H1 (cell line): ENCODE measurements around the gene VIPR2. TPM values are rescaled to one million over a fixed set of nuclear protein-coding genes. Genes with fewer than 3 reads are reported as not detected.
A peak's percentile ranks its signal among the peaks of the same experiment; 100 is the strongest.

Experiments used
- CTCF ChIA-PET: fragments of 300-600 bp; sonication (Branson Sonifier 250); formaldehyde crosslinking; loops from one replicate; lab custom pipeline; 2021; ENCODE audit not compliant: partially characterized antibody; lab: Charles Lee
- POLR2A ChIA-PET: fragments of 300-600 bp; sonication (Branson Sonifier 250); formaldehyde crosslinking; loops from one replicate; lab custom pipeline; 2021; ENCODE audit warnings: inconsistent platforms; ENCODE audit not compliant: partially characterized antibody; lab: Charles Lee
- DNase-seq, 2 experiments: peaks; one replicate each; pipeline versions ENCODE4 v3.0.0 to v3.0.0-alpha.2; 2010 to 2022; ENCODE audit warnings: low spot score in 2 of 2, low read depth in 1 of 2, mixed read lengths in 1 of 2
- FAIRE-seq: peaks from 2 replicates; lab custom pipeline; 2011; peaks lifted over from hg19 to GRCh38; lab: Jason Lieb, UNC
- H2AFZ ChIP-seq: 2 replicates; pipeline ENCODE4 v1.8.1; 2012; ENCODE audit warnings: low read length, inconsistent platforms
- H2AK5ac ChIP-seq: 2 replicates; pipeline ENCODE4 v1.6.1; 2013; ENCODE audit warnings: low read depth, low read length
- H2BK120ac ChIP-seq: replicated peaks from 2 replicates; pipeline ENCODE3; 2013; ENCODE audit warnings: low read depth, low read length, inconsistent platforms
- H2BK12ac ChIP-seq: 2 replicates; pipeline ENCODE4 v1.6.1; 2013; ENCODE audit warnings: low read depth, low read length
- H2BK15ac ChIP-seq: 2 replicates; pipeline ENCODE4 v1.6.1; 2013; ENCODE audit warnings: low read length
- H2BK20ac ChIP-seq: 2 replicates; pipeline ENCODE4 v1.6.1; 2013; ENCODE audit warnings: low read length
- H2BK5ac ChIP-seq: 2 replicates; pipeline ENCODE4 v1.6.1; 2013; ENCODE audit warnings: low read depth, low read length
- H3K14ac ChIP-seq: 2 replicates; pipeline ENCODE4 v1.6.1; 2013; ENCODE audit warnings: inconsistent platforms; ENCODE audit not compliant: insufficient read length
- H3K18ac ChIP-seq: 2 replicates; pipeline ENCODE4 v1.6.1; 2013; ENCODE audit warnings: low read length; ENCODE audit errors: extremely low read depth
- H3K23ac ChIP-seq: 2 replicates; pipeline ENCODE4 v1.6.1; 2013; ENCODE audit warnings: inconsistent platforms; ENCODE audit not compliant: insufficient read length
- H3K23me2 ChIP-seq: 2 replicates; pipeline ENCODE4 v1.6.1; 2013; ENCODE audit warnings: low read depth, low read length
- H3K27ac ChIP-seq: 2 replicates; pipeline ENCODE4 v1.6.1; 2011; ENCODE audit warnings: low read depth, low read length, inconsistent platforms
- H3K27me3 ChIP-seq, 4 experiments: replicated peaks in 1 of 4; 1 replicate in 1 of 4; 2 replicates in 3 of 4; pipeline versions ENCODE4 v1.6.1 to v1.8.1; 2011 to 2013; ENCODE audit warnings: low read length in 3 of 4, mild to moderate bottlenecking in 3 of 4, inconsistent platforms in 2 of 4, mixed read lengths in 2 of 4, moderate library complexity in 1 of 4; ENCODE audit not compliant: control insufficient read depth in 3 of 4, insufficient read depth in 3 of 4; ENCODE audit errors: extremely low read depth in 1 of 4
- H3K36me3 ChIP-seq, 4 experiments: 2 replicates each; pipeline versions ENCODE4 v1.6.1 to v1.8.1; 2011 to 2013; ENCODE audit warnings: mild to moderate bottlenecking in 4 of 4, low read length in 3 of 4, moderate library complexity in 2 of 4, control low read depth in 1 of 4, inconsistent platforms in 1 of 4; ENCODE audit not compliant: insufficient read depth in 4 of 4, control insufficient read depth in 2 of 4
- H3K4ac ChIP-seq: replicated peaks from 2 replicates; pipeline ENCODE3; 2013; ENCODE audit warnings: low read length, low read depth, mixed read lengths, inconsistent platforms; ENCODE audit not compliant: insufficient read length
- H3K4me1 ChIP-seq, 4 experiments: replicated peaks in 1 of 4; 1 replicate in 1 of 4; 2 replicates in 3 of 4; pipeline versions ENCODE4 v1.6.1 to v1.8.1; 2011 to 2013; ENCODE audit warnings: low read length in 3 of 4, inconsistent platforms in 2 of 4, mixed read lengths in 1 of 4; ENCODE audit not compliant: insufficient read depth in 4 of 4, control insufficient read depth in 3 of 4
- H3K4me2 ChIP-seq, 2 experiments: 2 replicates each; pipeline versions ENCODE4 v1.6.1 to v1.8.1; 2011 to 2013; ENCODE audit warnings: low read depth in 2 of 2, low read length in 2 of 2, control low read depth in 1 of 2, inconsistent platforms in 1 of 2, mild to moderate bottlenecking in 1 of 2; ENCODE audit not compliant: insufficient read depth in 1 of 2
- H3K4me3 ChIP-seq, 4 experiments: fragments of 200-600, 300-600 bp in 1 of 4; sonication (generic), shearing (Covaris generic), sonication (Bioruptor Twin) in 1 of 4; 2 replicates each; pipeline versions ENCODE4 v1.5.1 to v1.8.1; 2011 to 2016; ENCODE audit warnings: low read length in 4 of 4, low read depth in 3 of 4, control low read depth in 2 of 4, inconsistent platforms in 2 of 4, mild to moderate bottlenecking in 2 of 4, mixed read lengths in 1 of 4, moderate library complexity in 1 of 4; ENCODE audit not compliant: insufficient read depth in 2 of 4; ENCODE audit errors: extremely low read depth in 1 of 4
- H3K56ac ChIP-seq: replicated peaks from 2 replicates; pipeline ENCODE3; 2013; ENCODE audit warnings: low read depth, mild to moderate bottlenecking, mixed read lengths, low read length, inconsistent platforms; ENCODE audit not compliant: insufficient read length
- H3K79me1 ChIP-seq: 2 replicates; pipeline ENCODE4 v1.6.1; 2013; ENCODE audit warnings: low read depth, low read length, control low read depth
- H3K79me2 ChIP-seq, 2 experiments: 2 replicates each; pipeline versions ENCODE4 v1.6.1 to v1.8.1; 2012 to 2013; ENCODE audit warnings: low read length in 2 of 2, mild to moderate bottlenecking in 2 of 2, inconsistent platforms in 1 of 2; ENCODE audit not compliant: insufficient read depth in 2 of 2, control insufficient read depth in 1 of 2
- H3K9ac ChIP-seq, 4 experiments: replicated peaks in 1 of 4; 1 replicate in 1 of 4; 2 replicates in 3 of 4; pipeline versions ENCODE4 v1.6.1 to v1.8.1; 2011 to 2013; ENCODE audit warnings: low read depth in 3 of 4, low read length in 3 of 4, control low read depth in 2 of 4, mild to moderate bottlenecking in 2 of 4, moderate library complexity in 2 of 4, inconsistent platforms in 1 of 4; ENCODE audit errors: extremely low read depth in 1 of 4
- H3K9me3 ChIP-seq, 2 experiments: 2 replicates each; pipeline versions ENCODE4 v1.6.1 to v1.8.1; 2012 to 2013; ENCODE audit warnings: mild to moderate bottlenecking in 2 of 2, moderate library complexity in 2 of 2, control low read depth in 1 of 2, inconsistent platforms in 1 of 2, low read depth in 1 of 2, low read length in 1 of 2, mixed read lengths in 1 of 2; ENCODE audit not compliant: insufficient read depth in 2 of 2
- H4K20me1 ChIP-seq, 2 experiments: replicated peaks in 1 of 2; 2 replicates each; pipeline versions ENCODE3 to v1.8.1; 2011 to 2013; ENCODE audit warnings: inconsistent platforms in 2 of 2, low read length in 2 of 2, mild to moderate bottlenecking in 1 of 2; ENCODE audit not compliant: insufficient read depth in 2 of 2, control insufficient read depth in 1 of 2
- H4K5ac ChIP-seq: 2 replicates; pipeline ENCODE4 v1.6.1; 2013; ENCODE audit warnings: low read length, low read depth, mixed read lengths, inconsistent platforms; ENCODE audit not compliant: insufficient read length
- H4K8ac ChIP-seq: 2 replicates; pipeline ENCODE4 v1.8.0; 2013; ENCODE audit warnings: mild to moderate bottlenecking, moderate library complexity, low read length, inconsistent platforms; ENCODE audit not compliant: insufficient read depth; ENCODE audit errors: extremely low read depth
- H4K91ac ChIP-seq: replicated peaks from 2 replicates; pipeline ENCODE3; 2013; ENCODE audit warnings: low read length, mixed read lengths, inconsistent platforms; ENCODE audit not compliant: insufficient read length
- CBX8 ChIP-seq: fragments of 300-800, 300-1000 bp; sonication (generic); IDR thresholded peaks from 2 replicates; pipeline ENCODE4 v1.7.1; 2016; ENCODE audit warnings: low read depth, low read length, borderline replicate concordance
- CTCF ChIP-seq, 3 experiments: IDR thresholded peaks; 1 replicate in 2 of 3; 2 replicates in 1 of 3; pipeline versions ENCODE4 v1.5.1 to v1.6.1; 2011; ENCODE audit warnings: low read length in 3 of 3, mild to moderate bottlenecking in 3 of 3, inconsistent platforms in 2 of 3, low read depth in 1 of 3, moderate library complexity in 1 of 3; ENCODE audit not compliant: insufficient read depth in 1 of 3; ENCODE audit errors: control extremely low read depth in 1 of 3
- EZH2 ChIP-seq: fragments of 200-600 bp; sonication (generic); IDR thresholded peaks from 2 replicates; pipeline ENCODE4 v1.7.1; 2012; ENCODE audit warnings: low read depth, mild to moderate bottlenecking, moderate library complexity, low read length, inconsistent platforms; ENCODE audit not compliant: severe bottlenecking
- GABPA ChIP-seq: IDR thresholded peaks from 2 replicates; pipeline ENCODE4 v1.6.1; 2011; ENCODE audit warnings: mild to moderate bottlenecking, low read length, moderate library complexity, borderline replicate concordance; ENCODE audit not compliant: insufficient read depth
- NRF1 ChIP-seq: IDR thresholded peaks from 2 replicates; pipeline ENCODE4 v1.6.1; 2011; ENCODE audit warnings: mild to moderate bottlenecking, low read depth, low read length, improper control_type of control experiment
- SP1 ChIP-seq: IDR thresholded peaks from 2 replicates; pipeline ENCODE4 v1.6.1; 2011; ENCODE audit warnings: low read depth, low read length
- TBP ChIP-seq: IDR thresholded peaks from 2 replicates; pipeline ENCODE4 v1.6.1; 2011; ENCODE audit warnings: low read depth, low read length, improper control_type of control experiment
- WGBS, 2 experiments: shearing (Covaris generic) in 1 of 2; methylation state at CpG; one replicate each; pipeline versions ENCODE4 v1.1.6 to v1.1.7; 2013 to 2015; ENCODE audit warnings: low lambda C conversion rate in 2 of 2, mixed read lengths in 2 of 2, inconsistent platforms in 1 of 2, low coverage in 1 of 2, missing lambda C conversion rate in 1 of 2; ENCODE audit not compliant: insufficient replicate concordance in 2 of 2, insufficient coverage in 1 of 2, insufficient read length in 1 of 2; ENCODE audit errors: extremely low coverage in 1 of 2, missing lambda C conversion rate in 1 of 2; 5-methylcytosine and 5-hydroxymethylcytosine counted together
- polyA plus RNA-seq, 7 experiments: library from polyadenylated mRNA; depleted of rRNA in 3 of 7; stranded (reverse) in 5 of 7; unstranded in 2 of 7; fragments of >200 nt in 5 of 7; fragments of 200-250 nt in 2 of 7; gene quantifications; 1 replicate in 5 of 7; 2 replicates in 1 of 7; 4 replicates in 1 of 7; pipeline versions ENCODE4 v1.2.1 to v1.2.3, GENCODE V29; 2011 to 2013; ENCODE audit warnings: missing spikeins in 2 of 7, mixed read lengths in 2 of 7
- total RNA-seq: library from RNA; stranded (reverse); fragmentation: NEBNext Ultra II Directional; extraction: Animal tissue kit (Norgen Biotek cat#: 25700); gene quantifications from 2 replicates; pipeline ENCODE4 v1.2.1, GENCODE V29; 2021
- TF ChIP-seq, protein P1 (sequence below): IDR thresholded peaks from 2 replicates; pipeline ENCODE4 v1.6.1; 2012; ENCODE audit warnings: inconsistent platforms

VIPR2 gene
- total and polyA plus RNA-seq, 2 of the 8 experiments (the other 6 are each of a cell fraction or from before 2014, with no cell fraction given): 2.4 to 6.3 TPM

GRCh38 chr7:158997471-158997870 lies 147.2 kb downstream of the VIPR2 start:
- Histone ChIP-seq H3K36me3 (no peaks in the 10 kb centered on the region), H3K4me3 (peak overlapping the region in 3 of 4 experiments; percentile 7 to 52 (median 12); a peak in 3 of 8 replicates), H3K27me3 (peaks cover 10 to 45% (median 36%) of the 10 kb centered on the region in 4 experiments), H2AK5ac (no peak overlapping the region), H3K79me1 (no peaks in the 10 kb centered on the region), H3K56ac (no peak overlapping the region), H2BK5ac (no peak overlapping the region), H3K23ac (no peak overlapping the region), H3K23me2 (peaks cover 3% of the 10 kb centered on the region; the same call in 1 of the 2 replicates), H4K91ac (no peak overlapping the region), H3K4ac (no peak overlapping the region), H4K20me1 (no peaks in the 10 kb centered on the region), H3K14ac (no peak overlapping the region), H3K27ac (no peak overlapping the region), H3K9me3 (peaks cover 3 to 7% of the 10 kb centered on the region in 2 experiments; a peak in 3 of 4 replicates), H2BK15ac (no peak overlapping the region), H3K79me2 (no peaks in the 10 kb centered on the region), H3K4me2 (peak overlapping the region; percentile 23 to 67), H2BK12ac (no peak overlapping the region), H3K4me1 (peaks cover 0 to 8% (median 1%) of the 10 kb centered on the region in 4 experiments; a peak in 2 of 7 replicates), H3K9ac (no peak overlapping the region), H2BK20ac (no peak overlapping the region), H2AFZ (peak overlapping the region; percentile 49; the same call in 1 of the 2 replicates), H4K8ac (no peak overlapping the region), H3K18ac (no peak overlapping the region), H4K5ac (no peak overlapping the region), H2BK120ac (no peak overlapping the region)
- POLR2A ChIA-PET: no interaction called here
- FAIRE-seq (no peak), DNase-seq (no peak)
- CTCF ChIA-PET: interaction anchor here (1.0 to 1.5 kb wide), 2 partner anchors 21 to 24 kb away, joined by 3 to 4 read pairs; no protein-coding TSS in a partner anchor
- WGBS, 2 experiments: 56% methylated on average over 19 of the region's 22 CpGs; no CpG with 5 or more reads in 1 of the 2 experiments
- no peak for TF ChIP-seq NRF1
- TF ChIP-seq CTCF (IDR thresholded peaks at IDR 0.05; ENCODE audit: control extremely low read depth in 1 of 3, insufficient read depth in 1 of 3, low read depth in 1 of 3, low read length in 3 of 3): no peak
- TF ChIP-seq CBX8: no peak
- TF ChIP-seq TBP: no peak
- TF ChIP-seq GABPA: no peak
- TF ChIP-seq SP1: no peak
- TF ChIP-seq, protein P1, sequence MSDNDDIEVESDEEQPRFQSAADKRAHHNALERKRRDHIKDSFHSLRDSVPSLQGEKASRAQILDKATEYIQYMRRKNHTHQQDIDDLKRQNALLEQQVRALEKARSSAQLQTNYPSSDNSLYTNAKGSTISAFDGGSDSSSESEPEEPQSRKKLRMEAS: 0 out of 2 replicates have a peak, but pooled peaks have one; percentile 12
- TF ChIP-seq EZH2: peak; percentile 24
